Astrocyte (in vitro differentiated cells and primary cell): ENCODE results near the gene ADD1. TPM values are rescaled to one million over a fixed set of nuclear protein-coding genes. Genes with fewer than 3 reads are reported as not detected.

Experiments
- DNase-seq: peaks from one replicate; pipeline ENCODE4 v3.0.0-alpha.2; 2010; ENCODE audit warnings: low read depth
- FAIRE-seq: peaks from 2 replicates; lab custom pipeline; 2011; peaks lifted over from hg19 to GRCh38; lab: Jason Lieb, UNC
- H2AFZ ChIP-seq: 2 replicates; pipeline ENCODE4 v1.6.0; 2012; ENCODE audit warnings: low read depth, low read length, inconsistent platforms
- H3K27ac ChIP-seq: 2 replicates; pipeline ENCODE4 v1.5.1; 2011; ENCODE audit warnings: low read depth, low read length, inconsistent platforms
- H3K27me3 ChIP-seq: 2 replicates; pipeline ENCODE4 v1.6.0; 2011; ENCODE audit warnings: low read length, inconsistent platforms; ENCODE audit not compliant: insufficient read depth
- H3K36me3 ChIP-seq: 2 replicates; pipeline ENCODE4 v1.5.1; 2011; ENCODE audit warnings: low read length, inconsistent platforms; ENCODE audit not compliant: insufficient read depth
- H3K4me1 ChIP-seq: 2 replicates; pipeline ENCODE4 v1.5.1; 2011; ENCODE audit warnings: low read length, inconsistent platforms; ENCODE audit not compliant: insufficient read depth
- H3K4me2 ChIP-seq: 2 replicates; pipeline ENCODE4 v1.6.0; 2012; ENCODE audit warnings: low read length, inconsistent platforms
- H3K4me3 ChIP-seq: 2 replicates; pipeline ENCODE4 v1.5.1; 2011; ENCODE audit warnings: low read depth, mild to moderate bottlenecking, low read length, inconsistent platforms; ENCODE audit not compliant: insufficient read depth
- H3K79me2 ChIP-seq: 2 replicates; pipeline ENCODE4 v1.6.0; 2012; ENCODE audit warnings: mild to moderate bottlenecking, low read length, inconsistent platforms; ENCODE audit not compliant: insufficient read depth
- H3K9ac ChIP-seq: 2 replicates; pipeline ENCODE4 v1.6.0; 2012; ENCODE audit warnings: mild to moderate bottlenecking, low read length, inconsistent platforms
- H3K9me3 ChIP-seq: 2 replicates; pipeline ENCODE4 v1.5.1; 2012; ENCODE audit warnings: low read depth, mild to moderate bottlenecking, low read length, inconsistent platforms; ENCODE audit not compliant: insufficient read depth
- H4K20me1 ChIP-seq: 2 replicates; pipeline ENCODE4 v1.6.0; 2012; ENCODE audit warnings: low read length, inconsistent platforms; ENCODE audit not compliant: insufficient read depth
- H3K27ac Mint-ChIP-seq: one replicate; pipeline ENCODE4 v1.8.0; 2021; ENCODE audit warnings: mild to moderate bottlenecking, mixed read lengths; ENCODE audit not compliant: unreplicated experiment
- H3K27me3 Mint-ChIP-seq: one replicate; pipeline ENCODE4 v1.8.0; 2021; ENCODE audit warnings: low read depth, mixed read lengths; ENCODE audit not compliant: unreplicated experiment
- H3K36me3 Mint-ChIP-seq: one replicate; pipeline ENCODE4 v1.8.0; 2021; ENCODE audit warnings: low read depth, mixed read lengths; ENCODE audit not compliant: unreplicated experiment
- H3K4me1 Mint-ChIP-seq: one replicate; pipeline ENCODE4 v1.8.0; 2021; ENCODE audit warnings: low read depth, mixed read lengths; ENCODE audit not compliant: unreplicated experiment
- H3K4me3 Mint-ChIP-seq: one replicate; pipeline ENCODE4 v1.8.0; 2021; ENCODE audit warnings: mild to moderate bottlenecking, moderate library complexity, mixed read lengths; ENCODE audit not compliant: unreplicated experiment
- H3K9me3 Mint-ChIP-seq: one replicate; pipeline ENCODE4 v1.8.0; 2021; ENCODE audit warnings: mild to moderate bottlenecking, mixed read lengths; ENCODE audit not compliant: unreplicated experiment
- EZH2 ChIP-seq: IDR thresholded peaks from 2 replicates; pipeline ENCODE4 v1.6.1; 2012; ENCODE audit warnings: mild to moderate bottlenecking, low read length, inconsistent platforms; ENCODE audit not compliant: insufficient read depth
- total RNA-seq: library from RNA; stranded (reverse); gene quantifications from 2 replicates; pipeline ENCODE4 v1.2.1, GENCODE V29; 2021
- TF ChIP-seq, protein P1 (sequence below): IDR thresholded peaks from 2 replicates; pipeline ENCODE4 v1.5.1; 2011; ENCODE audit warnings: low read depth, mild to moderate bottlenecking, inconsistent platforms, low read length, moderate library complexity; ENCODE audit not compliant: insufficient read depth

The ADD1 gene
- total RNA-seq, 1 donor from 2014 or later, result 280 TPM

DNA sequence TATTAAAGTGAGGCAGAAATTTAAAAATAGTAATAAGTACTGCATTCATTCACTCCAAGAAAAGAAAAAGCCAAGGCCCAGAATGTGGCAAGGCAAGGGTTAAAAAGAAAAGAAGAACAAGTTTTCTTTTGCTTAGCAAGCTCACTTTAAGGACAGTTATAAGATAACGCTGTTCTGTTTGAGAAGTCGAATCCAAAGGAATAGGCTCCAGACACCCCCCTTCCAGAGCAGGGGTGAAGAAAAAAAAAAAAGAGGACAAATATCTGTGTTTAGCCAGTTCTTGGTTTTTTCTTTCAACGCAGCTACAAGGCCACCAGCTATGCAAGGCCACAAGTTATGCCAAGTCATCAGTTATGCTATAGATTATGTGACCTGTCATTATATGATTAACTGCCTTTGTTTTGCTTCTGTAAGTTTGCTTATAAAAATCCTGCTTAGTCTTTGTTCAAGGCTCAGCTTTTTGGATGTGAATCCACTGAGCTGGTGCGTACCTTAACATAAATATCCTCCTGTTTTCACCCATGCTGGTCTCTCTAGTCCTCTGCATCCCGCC, 121.1 kb downstream of the ADD1 start:
- no peak for DNase-seq

DNA sequence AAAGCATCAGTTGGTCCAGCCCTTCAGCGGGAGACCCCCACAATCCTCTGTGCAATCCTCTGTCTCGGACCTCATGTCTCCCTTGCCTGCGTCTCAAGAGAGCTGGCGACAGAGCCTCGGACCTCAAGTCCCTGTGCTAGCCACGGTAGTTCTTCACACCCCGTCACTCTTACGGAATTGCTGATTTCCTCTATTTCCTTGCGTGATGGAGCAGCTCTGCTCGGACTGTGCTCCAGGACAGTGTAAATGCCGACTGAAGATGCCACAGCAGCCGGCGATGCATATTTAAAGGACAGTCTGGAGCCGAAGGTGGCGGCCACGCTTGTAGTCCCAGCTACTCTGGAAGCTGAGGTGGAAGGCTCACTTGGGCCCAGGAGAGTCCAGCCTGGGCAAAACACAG, 121.6 kb downstream of the ADD1 start:
- Mint-ChIP-seq H3K36me3 (peaks cover 2% of the 10 kb centered on the region), H3K27ac (no peak overlapping the region), H3K4me1 (peaks cover 13% of the 10 kb centered on the region), H3K4me3 (peak overlapping the region; percentile 7), H3K9me3 (peaks cover 2% of the 10 kb centered on the region), H3K27me3 (no peaks in the 10 kb centered on the region)
- Histone ChIP-seq H3K4me3 (no peak overlapping the region), H3K79me2 (peaks cover 38% of the 10 kb centered on the region), H3K36me3 (no peaks in the 10 kb centered on the region), H3K27me3 (no peaks in the 10 kb centered on the region), H4K20me1 (peaks cover 27% of the 10 kb centered on the region), H3K4me1 (peaks cover 17% of the 10 kb centered on the region), H3K27ac (no peak overlapping the region), H2AFZ (no peak overlapping the region), H3K9me3 (no peaks in the 10 kb centered on the region), H3K4me2 (no peak overlapping the region), H3K9ac (no peak overlapping the region)
- TF ChIP-seq, protein P1, sequence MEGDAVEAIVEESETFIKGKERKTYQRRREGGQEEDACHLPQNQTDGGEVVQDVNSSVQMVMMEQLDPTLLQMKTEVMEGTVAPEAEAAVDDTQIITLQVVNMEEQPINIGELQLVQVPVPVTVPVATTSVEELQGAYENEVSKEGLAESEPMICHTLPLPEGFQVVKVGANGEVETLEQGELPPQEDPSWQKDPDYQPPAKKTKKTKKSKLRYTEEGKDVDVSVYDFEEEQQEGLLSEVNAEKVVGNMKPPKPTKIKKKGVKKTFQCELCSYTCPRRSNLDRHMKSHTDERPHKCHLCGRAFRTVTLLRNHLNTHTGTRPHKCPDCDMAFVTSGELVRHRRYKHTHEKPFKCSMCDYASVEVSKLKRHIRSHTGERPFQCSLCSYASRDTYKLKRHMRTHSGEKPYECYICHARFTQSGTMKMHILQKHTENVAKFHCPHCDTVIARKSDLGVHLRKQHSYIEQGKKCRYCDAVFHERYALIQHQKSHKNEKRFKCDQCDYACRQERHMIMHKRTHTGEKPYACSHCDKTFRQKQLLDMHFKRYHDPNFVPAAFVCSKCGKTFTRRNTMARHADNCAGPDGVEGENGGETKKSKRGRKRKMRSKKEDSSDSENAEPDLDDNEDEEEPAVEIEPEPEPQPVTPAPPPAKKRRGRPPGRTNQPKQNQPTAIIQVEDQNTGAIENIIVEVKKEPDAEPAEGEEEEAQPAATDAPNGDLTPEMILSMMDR, result no peak
- no peak for TF ChIP-seq EZH2
- FAIRE-seq (no peak), DNase-seq (no peak)

More for the DNA sequence above, 121.1 kb downstream of the ADD1 start:
- Histone ChIP-seq H2AFZ (no peak overlapping the region), H3K36me3 (no peaks in the 10 kb centered on the region), H3K27ac (no peak overlapping the region), H3K4me3 (peak overlapping the region; percentile 99), H3K4me1 (peaks cover 17% of the 10 kb centered on the region), H3K9me3 (no peaks in the 10 kb centered on the region), H3K79me2 (peaks cover 42% of the 10 kb centered on the region), H3K9ac (peak overlapping the region; percentile 90), H3K4me2 (peak overlapping the region; percentile 89), H4K20me1 (peaks cover 31% of the 10 kb centered on the region), H3K27me3 (no peaks in the 10 kb centered on the region)
- no peak for FAIRE-seq
- H3K27ac Mint-ChIP-seq, result no peak overlapping the region
- no peaks in the 10 kb centered on the region for H3K27me3 Mint-ChIP-seq
- TF ChIP-seq, protein P1, result no peak
- no peak for TF ChIP-seq EZH2
- H3K36me3 Mint-ChIP-seq, result peaks cover 2% of the 10 kb centered on the region
- H3K4me1 Mint-ChIP-seq, result peaks cover 13% of the 10 kb centered on the region
- peak overlapping the region; percentile 93 for H3K4me3 Mint-ChIP-seq
- peaks cover 2% of the 10 kb centered on the region for H3K9me3 Mint-ChIP-seq

DNA sequence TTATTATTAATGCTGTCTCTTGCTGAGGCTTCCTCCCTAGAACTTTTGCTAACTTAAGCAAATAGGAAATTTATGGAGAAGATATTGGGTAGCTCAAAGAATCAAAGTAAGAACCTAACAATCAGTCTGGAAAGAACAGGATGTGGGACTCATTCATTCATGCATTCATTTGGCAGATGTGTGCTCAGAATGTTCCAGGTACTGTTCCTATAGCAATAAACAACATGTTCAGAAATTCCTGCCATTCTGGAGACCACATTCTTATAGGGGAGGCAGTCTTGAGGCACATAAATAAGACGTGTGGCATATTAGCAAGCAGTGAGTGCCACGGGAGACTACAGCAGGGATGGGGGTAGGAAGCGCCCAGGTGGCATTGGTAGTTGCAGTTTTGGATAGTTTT, 124.7 kb downstream of the ADD1 start:
- H3K9me3 Mint-ChIP-seq, result peaks cover 2% of the 10 kb centered on the region

More for the DNA sequence above, 124.7 kb downstream of the ADD1 start:
- no peak overlapping the region for H2AFZ ChIP-seq
- DNase-seq (no peak), FAIRE-seq (no peak)
- H3K36me3 Mint-ChIP-seq, result peaks cover 6% of the 10 kb centered on the region
- no peak overlapping the region for H3K9ac ChIP-seq
- H3K4me1 Mint-ChIP-seq, result peaks cover 7% of the 10 kb centered on the region
- H3K27me3 ChIP-seq, result no peaks in the 10 kb centered on the region
- peaks cover under 1% of the 10 kb centered on the region for H3K27me3 Mint-ChIP-seq
- peaks cover 4% of the 10 kb centered on the region for H3K4me1 ChIP-seq
- H3K4me3 Mint-ChIP-seq, result no peak overlapping the region
- H3K4me3 ChIP-seq, result no peak overlapping the region
- H3K9me3 ChIP-seq, result no peaks in the 10 kb centered on the region
- no peak overlapping the region for H3K27ac Mint-ChIP-seq
- TF ChIP-seq EZH2, result no peak
- TF ChIP-seq, protein P1, result no peak
- H3K4me2 ChIP-seq, result no peak overlapping the region
- H3K27ac ChIP-seq, result no peak overlapping the region
- H3K36me3 ChIP-seq, result no peaks in the 10 kb centered on the region
- H3K79me2 ChIP-seq, result peaks cover 14% of the 10 kb centered on the region
- peaks cover 8% of the 10 kb centered on the region for H4K20me1 ChIP-seq
